Kasumi-1 (cell line): Measurements from ENCODE around the gene SLC13A2.
"Not testable (repeated sequence)": the region's sequence is repeated elsewhere in the genome, so short reads cannot be mapped to it uniquely, and the experiment has no call there.

Source experiments
- DNase-seq, 2 experiments: peaks; one replicate each; lab custom pipeline; 2025; lab: John Stamatoyannopoulos, UW

SLC13A2 gene

DNA sequence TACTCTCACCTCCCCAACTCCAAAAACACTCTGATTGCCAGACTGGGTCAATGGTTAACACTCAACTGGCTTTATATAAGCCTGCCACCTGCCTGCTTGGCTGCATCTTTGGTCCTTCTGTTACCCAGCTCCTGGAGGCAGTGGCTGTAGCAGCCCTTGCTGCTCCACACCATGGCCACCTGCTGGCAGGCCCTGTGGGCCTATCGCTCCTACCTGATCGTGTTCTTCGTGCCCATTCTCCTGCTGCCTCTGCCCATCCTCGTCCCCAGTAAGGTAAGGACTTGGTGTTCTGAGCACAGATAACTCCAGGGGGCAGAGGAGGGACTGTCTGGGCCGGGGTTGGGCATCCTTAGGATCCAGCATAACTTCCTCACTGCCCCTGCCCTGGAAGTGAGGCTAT is at the start of gene SLC13A2:
SLC13A2 (plus strand) TSS at position 103 of the 400 bp plus-strand sequence; CDS start at position 172, 69 bp downstream.
- DNase-seq, result no peak

GRCh38 chr17:28425206-28425605 is 48.2 kb upstream of the SLC13A2 start:
- no peak for DNase-seq

GRCh38 chr17:28426081-28426519 is 47.3 kb upstream of the SLC13A2 start:
- DNase-seq, result no peak

DNA sequence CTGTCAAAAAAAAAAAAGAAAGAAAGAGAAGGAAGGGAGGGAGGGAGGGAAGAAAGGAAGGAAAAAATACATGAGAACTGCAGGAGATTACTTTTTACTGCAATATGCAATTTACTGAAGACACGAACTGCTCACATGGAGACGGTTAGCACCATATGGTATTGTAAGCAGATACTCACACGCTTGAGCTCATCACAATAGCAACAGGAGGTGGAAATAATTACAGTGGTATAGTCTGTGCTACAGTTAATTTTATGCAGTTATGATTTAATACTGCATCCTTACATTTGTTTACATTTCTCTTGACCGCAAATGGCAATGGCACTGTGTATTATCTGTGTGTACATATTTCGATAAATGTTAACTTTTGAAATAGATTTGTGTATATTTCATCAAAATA is 46.1 kb upstream of the SLC13A2 start:
- no peak for DNase-seq

GRCh38 chr17:28427982-28428381 is 45.5 kb upstream of the SLC13A2 start:
- DNase-seq, result not testable (repeated sequence)

GRCh38 chr17:28433721-28434120 is 39.7 kb upstream of the SLC13A2 start:
- no peak for DNase-seq

DNA sequence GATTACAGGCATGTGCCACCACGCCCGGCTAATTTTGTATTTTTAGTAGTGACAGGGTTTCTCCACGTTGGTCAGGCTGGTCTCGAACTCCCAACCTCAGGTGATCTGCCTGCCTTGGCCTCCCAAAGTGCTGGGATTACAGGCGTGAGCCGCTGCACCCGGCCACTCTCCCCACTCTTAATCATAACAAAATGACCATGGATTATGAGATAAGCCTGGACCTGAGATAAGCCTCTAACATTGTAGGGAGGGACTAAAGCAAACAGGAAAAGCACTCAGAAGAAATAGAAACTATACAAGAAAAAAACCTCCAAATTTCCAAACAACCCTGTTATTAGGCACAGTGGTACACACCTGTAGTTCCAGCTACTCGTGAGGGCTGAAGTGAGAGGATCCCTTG is 39.1 kb upstream of the SLC13A2 start:
- DNase-seq, result not testable (repeated sequence)

- no peak for DNase-seq
Measured at GRCh38 chr17:28443901-28444638, 29.4 kb upstream of the SLC13A2 start.

DNA sequence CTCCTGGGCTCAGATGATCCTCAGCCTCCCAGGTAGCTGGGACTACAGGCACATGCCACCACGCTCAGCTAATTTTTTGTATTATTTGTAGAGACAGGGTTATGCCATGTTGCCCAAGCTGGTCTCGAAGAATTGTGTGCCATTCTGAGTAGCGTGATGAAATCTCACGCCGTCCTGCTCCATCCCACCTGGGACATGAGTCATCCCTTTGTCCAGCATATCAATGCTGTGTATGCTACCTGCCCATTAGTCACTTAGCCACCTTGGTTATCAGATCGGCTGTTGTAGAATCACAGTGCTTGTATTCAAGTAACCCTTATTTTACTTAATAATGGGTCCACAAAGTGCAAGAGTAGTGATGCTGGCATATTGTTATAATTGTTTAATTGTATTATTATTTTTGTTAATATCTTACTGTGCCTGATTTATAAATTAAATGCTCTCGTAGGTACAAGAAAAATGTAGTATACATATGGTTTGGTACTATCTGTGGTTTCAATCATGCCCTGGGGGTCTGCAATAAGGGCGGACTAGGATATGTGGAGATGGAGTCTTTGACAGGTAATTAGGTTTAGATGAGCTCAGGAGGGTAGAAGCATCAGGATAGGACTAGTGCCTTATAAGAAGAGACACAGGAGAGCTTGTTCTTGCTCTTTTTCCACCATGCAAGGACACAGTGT is 26.6 kb upstream of the SLC13A2 start:
- DNase-seq, result no peak

- DNase-seq, result no peak
Measured at GRCh38 chr17:28447396-28447760, 26.1 kb upstream of the SLC13A2 start.

GRCh38 chr17:28449859-28450258 is 23.6 kb upstream of the SLC13A2 start:
- no peak for DNase-seq

DNA sequence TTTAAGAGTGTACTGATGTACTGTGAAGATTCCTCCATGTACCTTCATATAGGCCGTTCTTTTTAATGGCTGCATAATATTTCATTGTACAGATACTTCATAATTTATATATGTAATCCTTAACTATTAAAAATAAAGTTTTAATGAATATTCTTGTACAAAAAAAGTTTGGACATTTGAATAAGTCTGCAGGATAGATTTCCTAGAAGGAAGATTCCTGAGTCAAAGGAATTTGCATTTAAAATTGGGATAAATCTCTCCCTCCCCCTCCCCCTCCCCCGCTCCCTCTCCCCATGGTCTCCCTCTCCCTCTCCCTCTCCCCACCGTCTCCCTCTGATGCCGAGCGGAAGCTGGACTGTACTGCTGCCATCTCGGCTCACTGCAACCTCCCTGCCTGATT is 15.6 kb upstream of the SLC13A2 start:
- no peak for DNase-seq

DNA sequence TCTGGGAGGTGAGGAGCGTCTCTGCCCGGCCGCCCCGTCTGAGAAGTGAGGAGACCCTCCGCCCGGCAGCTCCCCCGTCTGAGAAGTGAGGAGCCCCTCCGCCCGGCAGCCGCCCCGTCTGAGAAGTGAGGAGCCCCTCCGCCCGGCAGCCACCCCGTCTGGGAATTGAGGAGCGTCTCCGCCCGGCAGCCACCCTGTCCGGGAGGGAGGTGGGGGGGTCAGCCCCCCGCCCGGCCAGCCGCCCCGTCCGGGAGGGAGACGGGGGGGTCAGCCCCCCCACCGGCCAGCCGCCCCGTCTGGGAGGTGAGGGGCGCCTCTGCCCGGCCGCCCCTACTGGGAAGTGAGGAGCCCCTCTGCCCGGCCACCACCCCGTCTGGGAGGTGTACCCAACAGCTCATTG is 14.6 kb upstream of the SLC13A2 start:
- not testable (repeated sequence) for DNase-seq

- DNase-seq, result no peak
Measured at GRCh38 chr17:28460901-28461300, 12.5 kb upstream of the SLC13A2 start.

DNA sequence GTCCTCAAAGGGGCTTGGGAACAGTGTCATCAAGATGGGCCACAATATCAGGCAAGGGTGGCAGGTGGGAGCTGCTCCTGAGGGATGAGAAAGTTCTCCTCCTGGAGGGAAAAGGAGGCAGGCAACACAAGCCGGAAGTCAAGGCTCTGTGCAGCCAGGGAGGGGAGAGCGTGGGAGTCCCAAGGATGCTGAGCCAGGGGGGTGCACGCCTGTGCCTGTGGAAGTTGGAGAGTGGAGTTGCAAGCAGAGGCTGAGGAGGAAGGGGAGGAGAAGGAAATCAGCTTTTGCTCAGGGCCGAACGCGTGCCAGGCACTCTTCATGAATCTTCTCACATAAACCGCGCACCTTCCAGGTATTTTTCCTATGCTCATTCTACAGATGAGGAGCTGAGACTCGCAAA is 7.4 kb upstream of the SLC13A2 start:
- no peak for DNase-seq

- DNase-seq, result no peak
Measured at GRCh38 chr17:28466521-28467048, 6.9 kb upstream of the SLC13A2 start.

DNA sequence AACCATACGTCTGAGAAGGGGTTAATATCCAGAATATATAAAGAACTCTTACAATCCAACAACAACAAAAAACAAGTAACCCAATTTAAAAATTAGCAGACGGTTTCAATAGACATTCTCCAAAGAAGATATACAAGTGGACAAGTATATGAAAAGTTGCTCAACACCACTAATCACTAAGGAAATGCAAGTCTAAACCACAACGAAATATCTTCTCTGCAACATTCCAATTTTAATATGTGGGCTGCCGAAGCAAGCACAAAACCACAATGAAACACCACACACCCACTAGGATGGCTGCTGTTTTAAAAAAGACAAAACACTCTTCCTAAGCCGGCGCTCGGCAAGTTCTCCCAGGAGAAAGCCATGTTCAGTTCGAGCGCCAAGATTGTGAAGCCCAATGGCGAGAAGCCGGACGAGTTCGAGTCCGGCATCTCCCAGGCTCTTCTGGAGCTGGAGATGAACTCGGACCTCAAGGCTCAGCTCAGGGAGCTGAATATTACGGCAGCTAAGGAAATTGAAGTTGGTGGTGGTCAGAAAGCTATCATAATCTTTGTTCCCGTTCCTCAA is 5.9 kb upstream of the SLC13A2 start:
- peak in 1 of 2 experiments; percentile 3 for DNase-seq

DNA sequence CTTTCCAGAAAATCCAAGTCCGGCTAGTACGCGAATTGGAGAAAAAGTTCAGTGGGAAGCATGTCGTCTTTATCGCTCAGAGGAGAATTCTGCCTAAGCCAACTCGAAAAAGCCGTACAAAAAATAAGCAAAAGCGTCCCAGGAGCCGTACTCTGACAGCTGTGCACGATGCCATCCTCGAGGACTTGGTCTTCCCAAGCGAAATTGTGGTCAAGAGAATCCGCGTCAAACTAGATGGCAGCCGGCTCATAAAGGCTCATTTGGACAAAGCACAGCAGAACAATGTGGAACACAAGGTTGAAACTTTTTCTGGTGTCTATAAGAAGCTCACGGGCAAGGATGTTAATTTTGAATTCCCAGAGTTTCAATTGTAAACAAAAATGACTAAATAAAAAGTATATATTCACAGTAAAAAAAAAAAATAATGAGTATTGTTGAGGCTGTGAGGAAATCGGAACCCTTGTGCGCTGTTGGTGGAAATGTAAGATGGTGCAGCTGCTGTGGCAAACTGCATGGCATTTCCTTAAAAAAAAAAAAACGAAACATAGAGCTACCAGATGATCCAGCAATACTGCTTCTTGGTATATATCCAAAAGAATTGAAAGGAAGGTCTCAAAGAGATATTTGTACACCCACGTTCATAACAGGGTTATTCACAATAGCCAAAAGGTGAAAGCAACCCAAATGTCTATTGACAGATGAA is 5.3 kb upstream of the SLC13A2 start:
- DNase-seq, result not testable (repeated sequence)

DNA sequence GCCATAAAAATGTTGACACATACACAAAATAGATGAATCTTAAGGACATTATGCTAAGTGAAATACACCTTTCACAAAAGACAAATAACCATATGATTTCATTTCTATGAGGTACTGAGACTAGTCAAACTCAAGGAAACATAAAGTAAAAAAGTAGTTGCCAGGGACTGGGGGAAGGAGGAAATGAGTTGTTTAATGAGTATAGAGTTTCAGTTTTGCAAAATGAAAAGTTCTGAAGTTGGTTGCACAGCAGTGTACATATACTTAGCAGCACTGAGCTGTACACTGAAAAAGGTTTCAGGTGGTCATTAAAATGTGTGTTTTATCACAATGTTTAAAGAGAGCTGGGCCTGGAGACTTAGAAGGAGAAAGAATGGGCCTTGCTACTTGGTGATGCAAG is 4.7 kb upstream of the SLC13A2 start:
- no peak for DNase-seq

DNA sequence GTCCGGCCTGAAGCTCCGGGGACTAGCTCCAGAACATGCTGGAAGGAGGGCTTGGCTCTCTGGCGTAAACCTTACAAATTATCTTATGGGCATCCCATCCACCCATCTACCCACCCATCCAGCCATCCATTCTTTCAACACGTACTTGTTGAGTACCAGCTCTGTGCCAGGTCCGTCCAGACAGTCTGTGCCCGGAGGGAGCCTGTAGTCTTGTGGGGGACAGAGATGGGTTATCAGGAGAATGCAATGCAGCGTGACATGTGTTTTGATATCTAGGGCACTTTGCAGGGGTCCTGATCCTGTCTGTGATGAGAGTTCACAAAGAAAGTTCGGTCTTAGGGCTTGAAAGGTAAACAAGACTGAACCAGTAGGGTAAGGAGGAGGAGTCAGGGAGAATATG is 4.1 kb upstream of the SLC13A2 start:
- DNase-seq, result no peak

GRCh38 chr17:28470266-28470913 is 3.1 kb upstream of the SLC13A2 start:
- DNase-seq, result no peak

DNA sequence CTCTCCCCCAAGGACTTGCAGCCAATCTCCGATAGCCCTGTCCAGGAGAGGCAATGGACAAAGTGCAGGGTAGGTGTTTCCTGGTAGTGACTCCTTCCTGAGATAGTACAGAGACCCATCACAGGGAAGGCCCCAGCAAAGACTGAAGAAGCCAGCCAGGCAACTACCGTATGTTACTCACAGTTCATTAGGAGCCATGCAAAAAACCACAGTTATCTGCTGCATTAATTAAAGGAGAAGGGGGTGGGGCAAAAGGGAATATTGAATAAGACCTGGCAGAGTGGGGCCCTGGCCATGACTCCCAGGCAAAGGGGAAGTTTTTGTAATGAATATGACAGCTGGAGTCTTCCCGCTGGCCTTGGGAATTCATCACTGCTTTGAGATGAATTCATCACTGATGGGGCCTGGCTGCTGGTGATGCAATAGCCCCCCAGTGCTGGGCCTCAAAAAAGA is 2.5 kb upstream of the SLC13A2 start:
- no peak for DNase-seq
